Bladder microvascular endothelial cell (primary cell): ENCODE results near the gene ZNF600. TPM values are rescaled to one million over a fixed set of nuclear protein-coding genes. Genes with fewer than 3 reads are reported as not detected.

Source experiments
- total RNA-seq: library from RNA; depleted of rRNA; stranded (reverse); fragments of >200 nt; gene quantifications from 2 replicates; pipeline ENCODE4 v1.2.3, GENCODE V29; 2014

Gene ZNF600
- 1.8 and 5.6 TPM in 2 replicates for total RNA-seq

GRCh38 chr19:52786464-52787354 is at the start of gene ZNF600:
TSS of gene ZNF600 (minus strand) at chr19:52786791. CDS start at chr19:52778888, 7,903 bp downstream.

GRCh38 chr19:52821204-52821960 is 34.8 kb upstream of the ZNF600 start, which contains the start of gene ZNF28:
TSS of gene ZNF28 (minus strand) at chr19:52821633. CDS start at chr19:52817958, 3,675 bp downstream.

DNA sequence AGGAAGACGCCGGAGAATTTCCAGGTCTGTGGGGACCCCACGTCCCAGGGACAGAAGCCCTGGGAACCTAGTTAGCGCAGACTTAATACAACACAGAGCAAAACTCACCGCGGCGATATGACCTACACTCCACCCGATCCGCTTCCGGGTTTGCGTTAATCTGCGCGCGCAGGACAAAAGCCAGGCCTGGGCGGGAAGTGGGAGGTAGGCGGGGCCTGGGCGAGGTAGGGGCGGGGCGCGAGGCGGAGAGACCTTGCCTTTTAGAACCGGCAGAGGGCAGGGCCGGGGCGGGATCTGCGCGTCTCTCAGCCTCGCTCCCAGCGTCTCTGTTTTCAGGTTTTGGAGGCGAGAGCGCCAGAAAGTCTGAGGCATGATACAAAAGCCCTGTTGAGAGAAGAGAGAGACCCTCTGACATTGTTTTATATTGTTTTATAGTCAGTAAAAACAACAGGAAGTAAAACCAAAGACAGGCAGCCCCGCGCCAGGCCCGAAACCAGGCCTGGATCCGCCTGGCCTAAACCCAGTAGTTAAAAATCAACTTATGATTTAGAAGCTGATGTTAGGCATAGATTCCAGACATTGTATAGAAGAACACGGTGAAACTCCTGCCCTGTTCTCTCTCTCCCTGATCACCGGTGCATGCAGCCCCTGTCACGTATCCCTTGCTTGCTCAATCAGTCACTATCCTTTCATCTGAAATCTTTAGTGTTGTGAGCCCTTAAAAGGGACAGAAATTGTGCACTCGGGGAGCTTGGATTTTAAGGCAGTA is 51.5 kb downstream of the ZNF600 start, which contains the start of gene ZNF611:
ZNF611 (minus strand) TSS at position 152 of the 769 bp plus-strand sequence. CDS start 19,150 bp downstream, outside the sequence.

Other genes with a start within 250 kb of the ZNF600 start
- 11.2 and 17.4 TPM in 2 replicates for gene ZNF701, start 216.5 kb downstream of the ZNF600 start, total RNA-seq
- gene ZNF83, start 148.4 kb downstream of the ZNF600 start, total RNA-seq: 26.4 and 60.7 TPM in 2 replicates
- 6.2 and 15.4 TPM in 2 replicates for gene ZNF611, start 51.7 kb downstream of the ZNF600 start, total RNA-seq
- 8.7 and 26.9 TPM in 2 replicates for gene ZNF28, start 34.8 kb upstream of the ZNF600 start, total RNA-seq
- 11.3 and 22.0 TPM in 2 replicates for gene ZNF468, start 70.8 kb upstream of the ZNF600 start, total RNA-seq
- gene ZNF320, start 110.8 kb upstream of the ZNF600 start, total RNA-seq: 5.7 and 11.3 TPM in 2 replicates
- 3.4 and 5.2 TPM in 2 replicates for gene ZNF888, start 136.6 kb upstream of the ZNF600 start, total RNA-seq
- 6.3 and 9.4 TPM in 2 replicates for gene ZNF816, start 176.1 kb upstream of the ZNF600 start, total RNA-seq
- gene ERVV-1, start 227.1 kb upstream of the ZNF600 start, total RNA-seq: not detected in 2 replicates